DND-41 (cell line): ENCODE results near the gene RHOT2.
A peak's percentile ranks its signal among the peaks of the same experiment; 100 is the strongest.

ENCODE experiments used
- ATAC-seq: fragments of 200-7000 bp; cut with Tn5 transposase; 3 replicates; pipeline ENCODE4 v1.9.1; 2021; ENCODE audit warnings: low read depth; ENCODE audit not compliant: insufficient read depth
- DNase-seq: peaks from one replicate; pipeline ENCODE4 v3.0.0-alpha.2; 2020
- H2AFZ ChIP-seq: 2 replicates; pipeline ENCODE4 v1.6.0; 2012; ENCODE audit warnings: low read depth, low read length
- H3K27ac ChIP-seq: 2 replicates; pipeline ENCODE4 v1.5.1; 2012; ENCODE audit warnings: low read length, inconsistent platforms
- H3K27me3 ChIP-seq: fragments of 200-600 bp; sonication (generic); 2 replicates; pipeline ENCODE4 v1.6.0; 2012; ENCODE audit warnings: low read length, mild to moderate bottlenecking, inconsistent platforms; ENCODE audit not compliant: insufficient read depth, poor library complexity
- H3K36me3 ChIP-seq: 2 replicates; pipeline ENCODE4 v1.5.1; 2012; ENCODE audit warnings: low read length, inconsistent platforms; ENCODE audit not compliant: insufficient read depth
- H3K4me1 ChIP-seq: 2 replicates; pipeline ENCODE4 v1.5.1; 2012; ENCODE audit warnings: mild to moderate bottlenecking, low read length; ENCODE audit not compliant: insufficient read depth
- H3K4me2 ChIP-seq: 2 replicates; pipeline ENCODE4 v1.6.0; 2012; ENCODE audit warnings: mild to moderate bottlenecking, moderate library complexity, low read length, inconsistent platforms; ENCODE audit not compliant: insufficient read depth
- H3K4me3 ChIP-seq, 2 experiments: fragments of 200-600 bp in 1 of 2; shearing (Covaris generic) in 1 of 2; 2 replicates each; pipeline ENCODE4 v1.5.1; 2012 to 2016; ENCODE audit warnings: inconsistent platforms in 2 of 2, low read length in 2 of 2, mild to moderate bottlenecking in 2 of 2, low read depth in 1 of 2, moderate library complexity in 1 of 2
- H3K79me2 ChIP-seq: 2 replicates; pipeline ENCODE4 v1.6.0; 2012; ENCODE audit warnings: low read length, inconsistent platforms; ENCODE audit not compliant: insufficient read depth
- H3K9ac ChIP-seq: 2 replicates; pipeline ENCODE4 v1.6.0; 2012; ENCODE audit warnings: low read depth, mild to moderate bottlenecking, inconsistent platforms, low read length, moderate library complexity
- H3K9me3 ChIP-seq: 2 replicates; pipeline ENCODE4 v1.5.1; 2012; ENCODE audit warnings: low read length, moderate library complexity, mild to moderate bottlenecking, inconsistent platforms; ENCODE audit not compliant: insufficient read depth, severe bottlenecking
- H4K20me1 ChIP-seq: 2 replicates; pipeline ENCODE4 v1.6.0; 2012; ENCODE audit warnings: low read length; ENCODE audit not compliant: insufficient read depth
- EZH2 ChIP-seq: IDR thresholded peaks from 3 replicates; pipeline ENCODE4 v1.6.1; 2012; ENCODE audit warnings: borderline replicate concordance, low read depth, mild to moderate bottlenecking, moderate library complexity, low read length, inconsistent platforms; ENCODE audit not compliant: severe bottlenecking
- TF ChIP-seq, protein P1 (sequence below): IDR thresholded peaks from 2 replicates; pipeline ENCODE4 v1.5.1; 2012; ENCODE audit warnings: borderline replicate concordance, low read length, moderate library complexity, mild to moderate bottlenecking; ENCODE audit not compliant: poor library complexity, severe bottlenecking; ENCODE audit errors: extremely low read depth

Gene RHOT2

DNA sequence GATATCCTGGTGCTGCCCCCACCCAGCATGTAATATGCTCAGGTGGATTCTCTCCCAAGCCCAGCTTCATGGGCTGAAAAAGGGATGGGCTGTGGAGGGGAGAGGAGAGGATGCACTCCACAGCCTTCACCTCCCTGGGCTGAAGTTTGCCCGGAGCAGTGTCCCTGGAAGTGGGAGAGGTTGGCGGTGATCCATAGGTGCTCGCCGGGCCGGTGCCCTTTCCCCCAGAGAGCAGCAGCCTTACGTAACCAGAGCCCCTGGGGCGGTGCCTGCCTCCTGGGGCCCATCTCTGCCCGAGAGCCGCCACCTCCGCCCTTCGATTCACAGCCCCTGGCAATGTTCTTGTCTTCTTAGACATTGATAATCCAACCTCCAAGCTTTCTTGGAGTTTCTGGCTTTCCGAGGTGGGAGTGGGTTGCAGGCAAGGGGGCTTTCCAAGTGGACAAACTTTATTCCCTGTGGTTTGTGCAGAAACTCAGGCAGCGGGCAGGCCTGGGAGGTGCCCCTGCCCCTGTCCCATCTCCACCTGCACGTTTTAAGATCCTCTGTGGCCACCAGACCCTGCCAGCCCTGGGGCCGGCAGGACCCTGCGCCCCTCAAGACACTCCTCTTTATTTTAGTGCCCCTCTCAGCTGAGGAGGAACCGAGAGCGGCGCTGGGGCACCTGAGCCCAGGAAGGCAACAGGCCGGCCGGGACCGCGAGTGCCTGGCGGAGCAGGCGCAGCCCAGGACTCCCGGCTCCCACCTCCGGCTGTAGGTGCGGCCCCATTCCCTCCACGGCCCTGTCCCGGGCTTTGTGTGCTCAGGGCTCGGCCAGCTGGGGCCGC lies 21.9 kb upstream of the RHOT2 start:
- ATAC-seq = no peak

DNA sequence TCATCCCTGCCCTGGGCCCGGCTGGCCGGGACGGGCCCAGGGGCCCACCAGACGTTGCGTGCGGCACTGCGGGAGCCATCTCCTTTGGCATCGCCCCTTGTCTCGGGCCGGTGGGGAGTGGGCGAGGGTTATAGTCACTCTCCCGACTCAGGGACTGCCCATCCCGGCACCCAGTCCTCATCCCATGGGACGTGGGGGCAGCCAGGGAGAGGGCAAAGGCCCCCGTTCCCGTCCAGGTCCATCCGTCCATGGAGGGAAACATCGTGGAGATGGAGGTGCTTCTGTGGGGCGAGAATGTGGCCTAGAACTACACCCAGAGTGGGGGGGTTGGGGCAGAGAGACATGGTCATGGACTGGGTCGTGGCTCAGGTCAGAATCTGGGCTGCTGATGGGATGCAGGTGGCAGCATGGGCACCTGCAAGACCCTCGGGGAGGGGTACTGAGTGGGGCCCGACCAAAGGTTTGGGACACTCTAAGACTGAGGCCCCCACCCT lies 21.2 kb upstream of the RHOT2 start:
- peaks cover 40% of the 10 kb centered on the region for H3K79me2 ChIP-seq
- H3K27ac ChIP-seq = no peak overlapping the region
- TF ChIP-seq, protein P1, sequence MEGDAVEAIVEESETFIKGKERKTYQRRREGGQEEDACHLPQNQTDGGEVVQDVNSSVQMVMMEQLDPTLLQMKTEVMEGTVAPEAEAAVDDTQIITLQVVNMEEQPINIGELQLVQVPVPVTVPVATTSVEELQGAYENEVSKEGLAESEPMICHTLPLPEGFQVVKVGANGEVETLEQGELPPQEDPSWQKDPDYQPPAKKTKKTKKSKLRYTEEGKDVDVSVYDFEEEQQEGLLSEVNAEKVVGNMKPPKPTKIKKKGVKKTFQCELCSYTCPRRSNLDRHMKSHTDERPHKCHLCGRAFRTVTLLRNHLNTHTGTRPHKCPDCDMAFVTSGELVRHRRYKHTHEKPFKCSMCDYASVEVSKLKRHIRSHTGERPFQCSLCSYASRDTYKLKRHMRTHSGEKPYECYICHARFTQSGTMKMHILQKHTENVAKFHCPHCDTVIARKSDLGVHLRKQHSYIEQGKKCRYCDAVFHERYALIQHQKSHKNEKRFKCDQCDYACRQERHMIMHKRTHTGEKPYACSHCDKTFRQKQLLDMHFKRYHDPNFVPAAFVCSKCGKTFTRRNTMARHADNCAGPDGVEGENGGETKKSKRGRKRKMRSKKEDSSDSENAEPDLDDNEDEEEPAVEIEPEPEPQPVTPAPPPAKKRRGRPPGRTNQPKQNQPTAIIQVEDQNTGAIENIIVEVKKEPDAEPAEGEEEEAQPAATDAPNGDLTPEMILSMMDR = no peak
- TF ChIP-seq EZH2 = no peak
- DNase-seq (no peak), ATAC-seq (no peak)
- H3K9ac ChIP-seq = no peak overlapping the region
- peaks cover 44% of the 10 kb centered on the region for H3K4me1 ChIP-seq
- no peaks in the 10 kb centered on the region for H3K9me3 ChIP-seq
- H3K4me2 ChIP-seq = peak overlapping the region; percentile 92; the same call in 1 of the 2 replicates
- peaks cover 14% of the 10 kb centered on the region for H3K36me3 ChIP-seq
- no peak overlapping the region for H3K4me3 ChIP-seq
- H4K20me1 ChIP-seq = 0 out of 2 replicates have a peak, but pooled peaks cover 3% of the 10 kb centered on the region
- no peak overlapping the region for H2AFZ ChIP-seq
- no peaks in the 10 kb centered on the region for H3K27me3 ChIP-seq

More for the DNA sequence above, 21.9 kb upstream of the RHOT2 start:
- Histone ChIP-seq H3K4me1 (peaks cover 49% of the 10 kb centered on the region), H3K9me3 (no peaks in the 10 kb centered on the region), H3K27me3 (no peaks in the 10 kb centered on the region), H3K9ac (no peak overlapping the region), H3K4me2 (no peak overlapping the region), H3K4me3 (no peak overlapping the region), H2AFZ (no peak overlapping the region), H3K79me2 (peaks cover 40% of the 10 kb centered on the region), H4K20me1 (0 out of 2 replicates have a peak, but pooled peaks cover 3% of the 10 kb centered on the region), H3K27ac (no peak overlapping the region), H3K36me3 (peaks cover 7% of the 10 kb centered on the region; the same call in 1 of the 2 replicates)
- DNase-seq = no peak
- no peak for TF ChIP-seq EZH2
- TF ChIP-seq, protein P1 = no peak

DNA sequence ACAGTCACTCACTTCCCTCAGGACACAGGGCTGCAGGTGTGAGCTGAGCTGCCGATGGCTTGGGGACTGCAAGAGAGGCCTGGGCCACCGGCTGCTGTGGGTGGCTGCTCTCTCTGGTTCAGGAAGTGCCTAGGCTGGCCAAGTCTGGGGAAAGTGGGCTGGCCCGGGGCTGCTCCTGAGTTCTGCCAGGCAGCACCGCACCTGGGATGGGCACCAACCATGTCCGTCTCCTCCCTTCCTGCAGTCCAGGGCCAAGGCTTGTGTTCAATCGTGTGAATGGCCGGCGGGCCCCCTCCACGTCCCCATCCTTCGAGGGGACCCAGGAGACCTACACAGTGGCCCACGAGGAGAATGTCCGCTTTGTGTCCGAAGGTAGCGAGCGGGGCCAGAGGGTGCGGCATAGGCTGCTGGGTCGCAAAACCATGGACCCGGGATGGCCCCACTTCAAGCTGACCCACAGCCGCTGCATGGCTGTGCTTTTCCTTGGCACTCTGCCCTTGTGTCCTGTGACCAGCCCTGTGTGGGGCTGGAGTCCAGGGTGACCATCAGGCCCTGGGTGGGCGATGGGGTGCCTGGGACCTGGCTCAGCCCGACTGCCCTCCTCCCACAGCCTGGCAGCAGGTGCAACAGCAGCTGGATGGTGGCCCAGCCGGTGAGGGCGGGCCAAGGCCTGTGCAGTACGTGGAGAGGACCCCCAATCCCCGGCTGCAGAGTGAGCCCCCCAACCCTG lies 20.6 kb upstream of the RHOT2 start:
- Histone ChIP-seq H3K27me3 (no peaks in the 10 kb centered on the region), H3K4me1 (peaks cover 40% of the 10 kb centered on the region), H3K4me2 (peak overlapping the region; percentile 92), H3K27ac (no peak overlapping the region), H3K9ac (peak overlapping the region; percentile 87; the same call in 1 of the 2 replicates), H3K4me3 (peak overlapping the region in 1 of 2 experiments; percentile 84; a peak in 2 of 4 replicates), H3K79me2 (peaks cover 40% of the 10 kb centered on the region), H2AFZ (no peak overlapping the region), H3K36me3 (peaks cover 19% of the 10 kb centered on the region), H4K20me1 (0 out of 2 replicates have a peak, but pooled peaks cover 3% of the 10 kb centered on the region), H3K9me3 (no peaks in the 10 kb centered on the region)
- DNase-seq (no peak), ATAC-seq (no peak)
- no peak for TF ChIP-seq EZH2
- TF ChIP-seq, protein P1 = no peak
